Measurements from ENCODE around the gene UBE2U.

UBE2U gene

DNA sequence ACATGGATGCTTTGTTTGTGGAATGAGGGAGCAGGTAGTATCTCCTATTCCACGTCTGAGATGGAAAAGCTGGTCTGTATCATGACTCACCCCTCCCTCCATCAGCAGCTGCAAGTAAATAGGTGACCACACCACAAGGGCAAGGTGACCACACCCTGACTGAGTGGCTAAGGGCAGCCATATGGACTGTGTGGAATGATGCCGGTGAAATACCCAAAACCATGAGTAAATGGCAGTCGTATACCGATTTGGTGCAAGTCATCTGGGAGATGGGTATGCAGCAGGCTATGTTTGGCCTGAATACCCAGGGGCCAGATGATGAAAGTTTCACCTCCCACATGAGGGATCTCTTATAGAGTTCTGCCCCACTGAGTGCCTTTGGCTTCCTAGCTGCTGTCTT lies 15.8 kb upstream of the UBE2U start:
- H3K4me1 ChIP-seq (ENCODE audit: control insufficient read depth, insufficient read depth, low read length): peaks cover 9% of the 10 kb centered on the region
- H3K36me3 ChIP-seq (ENCODE audit: control insufficient read depth in 2 of 2, insufficient read depth in 1 of 2, low read length in 2 of 2): no peaks in the 10 kb centered on the region
- H3K9me3 ChIP-seq (ENCODE audit: control insufficient read depth, insufficient read depth, low read depth, low read length): no peaks in the 10 kb centered on the region
- ChIA-PET CTCF (no interaction called here), POLR2A (no interaction called here)
- no peak overlapping the region for H3K27ac ChIP-seq (ENCODE audit: extremely low read depth, low read depth, low read length)
- H3K4me3 ChIP-seq (ENCODE audit: low read depth, low read length): no peak overlapping the region
- TF ChIP-seq ZBTB48 (tag by site-specific recombination; IDR thresholded peaks at IDR 0.05) (no peak), ZNF560 (tag by site-specific recombination; IDR thresholded peaks at IDR 0.05; ENCODE audit: borderline replicate concordance) (no peak), ZNF549 (tag by site-specific recombination; IDR thresholded peaks at IDR 0.05) (no peak), ZNF548 (tag by site-specific recombination; IDR thresholded peaks at IDR 0.05) (no peak), ZNF157 (tag by site-specific recombination; IDR thresholded peaks at IDR 0.05) (no peak), ZNF324 (tag by site-specific recombination; IDR thresholded peaks at IDR 0.05) (no peak), ZNF221 (tag by site-specific recombination; IDR thresholded peaks at IDR 0.05; ENCODE audit: borderline replicate concordance) (no peak), ZBTB8A (tag by site-specific recombination; IDR thresholded peaks at IDR 0.05) (no peak), ZNF138 (tag by site-specific recombination; IDR thresholded peaks at IDR 0.05; ENCODE audit: borderline replicate concordance) (no peak), SETDB1 (IDR thresholded peaks at IDR 0.05; ENCODE audit: insufficient read length, low read length) (no peak), ZNF169 (tag by site-specific recombination; IDR thresholded peaks at IDR 0.05) (no peak), ZNF747 (tag by site-specific recombination; IDR thresholded peaks at IDR 0.05) (no peak), TRIM28 (IDR thresholded peaks at IDR 0.05; ENCODE audit: borderline replicate concordance, low read length) (no peak), SP3 (tag by site-specific recombination; IDR thresholded peaks at IDR 0.05) (no peak)

DNA sequence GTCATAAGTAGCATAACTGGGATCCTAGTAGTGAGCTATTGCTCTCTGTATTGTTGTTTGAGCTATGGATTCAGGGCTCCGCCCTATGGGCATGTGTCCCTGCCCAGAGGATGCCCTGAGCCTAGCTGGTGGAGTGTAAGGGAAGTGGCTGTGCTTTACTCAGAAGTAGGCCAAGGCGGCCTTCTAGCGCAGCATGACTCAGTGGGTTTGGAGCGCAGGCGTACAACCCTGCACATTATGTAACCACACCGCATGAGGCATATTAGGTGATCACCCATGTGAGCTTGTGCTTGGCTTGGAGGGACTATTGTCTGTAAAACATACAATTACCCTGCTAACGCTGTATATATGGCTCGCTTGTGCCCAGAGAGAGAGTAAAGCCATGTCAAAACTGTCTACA lies 11.1 kb upstream of the UBE2U start:
- H3K27ac ChIP-seq (ENCODE audit: extremely low read depth, low read depth, low read length): no peak overlapping the region
- TF ChIP-seq TRIM28 (IDR thresholded peaks at IDR 0.05; ENCODE audit: borderline replicate concordance, low read length): peak; percentile 85; the same call in 1 of the 2 replicates
- peak; percentile 36; the same call in 1 of the 2 replicates for TF ChIP-seq ZNF585B (tag by site-specific recombination; IDR thresholded peaks at IDR 0.05)
- no peak for TF ChIP-seq ZFP3 (tag by site-specific recombination; IDR thresholded peaks at IDR 0.05; ENCODE audit: low read depth)
- TF ChIP-seq ZNF10 (tag by site-specific recombination; IDR thresholded peaks at IDR 0.05): no peak
- no peak for TF ChIP-seq ZNF747 (tag by site-specific recombination; IDR thresholded peaks at IDR 0.05)
- peak; percentile 68 for TF ChIP-seq SETDB1 (IDR thresholded peaks at IDR 0.05; ENCODE audit: insufficient read length, low read length)
- TF ChIP-seq ZNF23 (tag by site-specific recombination; IDR thresholded peaks at IDR 0.05; ENCODE audit: borderline replicate concordance): no peak
- H3K36me3 ChIP-seq (ENCODE audit: control insufficient read depth in 2 of 2, insufficient read depth in 1 of 2, low read length in 2 of 2): no peaks in the 10 kb centered on the region
- H3K4me1 ChIP-seq (ENCODE audit: control insufficient read depth, insufficient read depth, low read length): no peaks in the 10 kb centered on the region
- CTCF ChIA-PET: no interaction called here
- no peak overlapping the region for H3K4me3 ChIP-seq (ENCODE audit: low read depth, low read length)
- H3K9me3 ChIP-seq (ENCODE audit: control insufficient read depth, insufficient read depth, low read depth, low read length): no peaks in the 10 kb centered on the region
- POLR2A ChIA-PET: no interaction called here

DNA sequence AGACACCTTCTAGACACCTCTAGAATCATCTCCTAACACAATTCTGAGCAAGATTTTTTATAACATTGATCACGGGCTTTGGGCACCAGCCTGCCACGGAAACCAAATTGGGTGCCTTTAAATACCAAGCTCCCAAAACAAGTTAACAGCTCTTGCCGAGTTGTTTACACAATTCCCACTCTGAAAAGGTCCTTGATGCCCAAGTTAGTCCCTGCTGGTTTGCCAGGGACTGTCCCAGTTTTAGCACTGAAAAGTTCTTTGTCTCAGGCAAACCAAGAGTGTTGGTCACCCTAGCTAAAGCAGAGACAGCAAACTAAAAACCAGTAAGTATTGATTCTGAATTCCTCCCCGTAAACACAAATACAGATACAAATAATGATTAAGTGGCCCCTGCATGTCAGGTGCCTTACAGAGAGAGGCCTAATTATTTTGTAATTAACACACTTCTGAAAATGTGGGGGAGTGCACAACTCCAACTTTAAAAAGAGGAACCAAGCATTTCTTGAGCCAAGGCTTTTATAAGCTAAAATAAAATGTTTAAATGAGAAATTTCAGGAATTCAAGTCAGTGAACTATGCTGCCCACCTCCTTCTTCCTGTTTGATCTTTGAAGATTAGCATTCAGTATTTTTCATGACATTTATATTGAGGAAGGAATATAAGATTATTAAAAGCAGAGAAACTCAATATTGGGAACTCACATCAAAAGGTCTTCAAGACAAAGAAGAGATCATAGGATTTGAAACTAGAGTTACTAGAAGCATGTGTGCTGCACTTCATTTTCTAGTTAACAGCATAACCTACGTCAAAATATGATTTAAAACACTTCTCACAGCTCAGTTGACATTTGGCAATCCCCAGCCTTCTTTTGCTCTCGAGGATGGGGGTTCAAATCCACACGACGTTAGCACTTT lies 9.0 kb upstream of the UBE2U start:
- TF ChIP-seq, protein P1, sequence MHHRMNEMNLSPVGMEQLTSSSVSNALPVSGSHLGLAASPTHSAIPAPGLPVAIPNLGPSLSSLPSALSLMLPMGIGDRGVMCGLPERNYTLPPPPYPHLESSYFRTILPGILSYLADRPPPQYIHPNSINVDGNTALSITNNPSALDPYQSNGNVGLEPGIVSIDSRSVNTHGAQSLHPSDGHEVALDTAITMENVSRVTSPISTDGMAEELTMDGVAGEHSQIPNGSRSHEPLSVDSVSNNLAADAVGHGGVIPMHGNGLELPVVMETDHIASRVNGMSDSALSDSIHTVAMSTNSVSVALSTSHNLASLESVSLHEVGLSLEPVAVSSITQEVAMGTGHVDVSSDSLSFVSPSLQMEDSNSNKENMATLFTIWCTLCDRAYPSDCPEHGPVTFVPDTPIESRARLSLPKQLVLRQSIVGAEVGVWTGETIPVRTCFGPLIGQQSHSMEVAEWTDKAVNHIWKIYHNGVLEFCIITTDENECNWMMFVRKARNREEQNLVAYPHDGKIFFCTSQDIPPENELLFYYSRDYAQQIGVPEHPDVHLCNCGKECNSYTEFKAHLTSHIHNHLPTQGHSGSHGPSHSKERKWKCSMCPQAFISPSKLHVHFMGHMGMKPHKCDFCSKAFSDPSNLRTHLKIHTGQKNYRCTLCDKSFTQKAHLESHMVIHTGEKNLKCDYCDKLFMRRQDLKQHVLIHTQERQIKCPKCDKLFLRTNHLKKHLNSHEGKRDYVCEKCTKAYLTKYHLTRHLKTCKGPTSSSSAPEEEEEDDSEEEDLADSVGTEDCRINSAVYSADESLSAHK (tag by site-specific recombination; IDR thresholded peaks at IDR 0.05): no peak
- TF ChIP-seq FEZF1 (tag by site-specific recombination; IDR thresholded peaks at IDR 0.05) (no peak), OVOL3 (tag by site-specific recombination; IDR thresholded peaks at IDR 0.05) (no peak), ZNF514 (tag by site-specific recombination; IDR thresholded peaks at IDR 0.05) (no peak), ZNF37A (tag by site-specific recombination; IDR thresholded peaks at IDR 0.05) (no peak)

More for the DNA sequence above, 9.0 kb upstream of the UBE2U start:
- H3K4me3 ChIP-seq (ENCODE audit: low read depth, low read length): no peak overlapping the region
- no peak overlapping the region for H3K27ac ChIP-seq (ENCODE audit: extremely low read depth, low read depth, low read length)
- POLR2A ChIA-PET: no interaction called here
- no peaks in the 10 kb centered on the region for H3K4me1 ChIP-seq (ENCODE audit: control insufficient read depth, insufficient read depth, low read length)
- H3K36me3 ChIP-seq (ENCODE audit: control insufficient read depth in 2 of 2, insufficient read depth in 1 of 2, low read length in 2 of 2): no peaks in the 10 kb centered on the region
- H3K9me3 ChIP-seq (ENCODE audit: control insufficient read depth, insufficient read depth, low read depth, low read length): no peaks in the 10 kb centered on the region
- CTCF ChIA-PET: interaction anchor here (0.7 to 0.8 kb wide), 2 partner anchors 23 to 36 kb away, joined by 3 read pairs; no protein-coding TSS in a partner anchor
